Measurements from ENCODE around the gene IMMT.
"Not testable (repeated sequence)": the region's sequence is repeated elsewhere in the genome, so short reads cannot be mapped to it uniquely, and the experiment has no call there.

Gene IMMT

GRCh38 chr2:86226070-86226469 is 30.8 kb upstream of the IMMT start:
- DNase-seq (ENCODE audit: low read depth): no peak

GRCh38 chr2:86225581-86225980 is 30.3 kb upstream of the IMMT start:
- DNase-seq (ENCODE audit: low read depth): no peak

GRCh38 chr2:86224645-86225355 is 29.5 kb upstream of the IMMT start:
- DNase-seq (ENCODE audit: low read depth): no peak

GRCh38 chr2:86223927-86224560 is 28.8 kb upstream of the IMMT start:
- DNase-seq (ENCODE audit: low read depth): no peak

- DNase-seq (ENCODE audit: low read depth): no peak
These were observed 28.1 kb upstream of the IMMT start for GRCh38 chr2:86223140-86223926.

GRCh38 chr2:86221066-86221684 is 25.9 kb upstream of the IMMT start:
- DNase-seq (ENCODE audit: low read depth): no peak

GRCh38 chr2:86219896-86220295 is 24.6 kb upstream of the IMMT start:
- no peak for DNase-seq (ENCODE audit: low read depth)

- no peak for DNase-seq (ENCODE audit: low read depth)
These were observed 22.9 kb upstream of the IMMT start for GRCh38 chr2:86218124-86218523.

GRCh38 chr2:86216575-86217555 is 21.6 kb upstream of the IMMT start:
- no peak for DNase-seq (ENCODE audit: low read depth)

GRCh38 chr2:86214503-86214832 is 19.2 kb upstream of the IMMT start:
- no peak for DNase-seq (ENCODE audit: low read depth)

GRCh38 chr2:86213699-86214502 is 18.6 kb upstream of the IMMT start:
- DNase-seq (ENCODE audit: low read depth): no peak

- DNase-seq (ENCODE audit: low read depth): no peak
These were observed 17.8 kb upstream of the IMMT start for GRCh38 chr2:86213056-86213455.

- DNase-seq (ENCODE audit: low read depth): no peak
These were observed 16.5 kb upstream of the IMMT start for GRCh38 chr2:86211796-86212188.

GRCh38 chr2:86211033-86211795 is 16.0 kb upstream of the IMMT start:
- DNase-seq (ENCODE audit: low read depth): no peak

- DNase-seq (ENCODE audit: low read depth): no peak
These were observed 9.2 kb upstream of the IMMT start for GRCh38 chr2:86204458-86204857.

GRCh38 chr2:86203614-86204013 is 8.4 kb upstream of the IMMT start:
- no peak for DNase-seq (ENCODE audit: low read depth)

GRCh38 chr2:86202702-86203101 is 7.4 kb upstream of the IMMT start:
- DNase-seq (ENCODE audit: low read depth): no peak

GRCh38 chr2:86202336-86202692 is 7.1 kb upstream of the IMMT start:
- no peak for DNase-seq (ENCODE audit: low read depth)

- no peak for DNase-seq (ENCODE audit: low read depth)
These were observed 6.5 kb upstream of the IMMT start for GRCh38 chr2:86201671-86202335.

- DNase-seq (ENCODE audit: low read depth): not testable (repeated sequence)
These were observed 5.3 kb upstream of the IMMT start for GRCh38 chr2:86200564-86200963.
